ENCODE measurements around the gene DENND2C.

Gene DENND2C

DNA sequence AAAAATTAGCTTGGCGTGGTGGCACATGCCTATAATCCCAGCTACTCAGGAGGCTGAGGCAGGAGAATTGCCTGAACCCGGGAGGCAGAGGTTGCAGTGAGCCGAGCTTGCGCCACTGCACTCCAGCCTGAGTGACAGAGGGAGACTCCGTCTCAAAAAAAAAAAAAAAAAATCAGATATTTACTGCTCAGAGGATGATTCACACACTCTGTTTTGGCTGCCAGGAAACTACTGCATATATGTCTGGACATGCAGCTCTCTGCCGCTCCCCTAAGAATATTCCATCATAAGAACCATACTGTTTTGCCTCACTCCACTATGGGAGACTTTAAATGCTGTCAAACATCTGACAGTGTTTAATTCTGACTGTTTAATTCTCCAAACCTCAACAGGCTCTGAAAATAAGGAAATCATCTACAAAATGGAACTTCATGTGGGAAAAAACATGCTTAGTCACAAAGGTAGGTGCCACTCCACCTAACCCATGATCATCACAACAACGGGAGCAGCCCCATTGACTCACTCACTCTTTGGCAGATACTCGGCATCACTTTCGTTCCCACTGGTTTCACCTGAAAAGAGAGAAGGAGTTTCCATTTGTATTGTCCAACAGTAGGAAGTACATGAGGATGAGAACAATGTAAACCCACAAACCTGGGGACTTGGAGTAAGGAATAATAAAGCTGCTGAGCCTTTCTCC lies 59.2 kb downstream of the DENND2C start:
- TF ChIP-seq SIN3A (IDR thresholded peaks at IDR 0.05; ENCODE audit: borderline replicate concordance, insufficient read depth, low read length) (no peak), FOXP2 (optimal IDR thresholded peaks at IDR 0.05; ENCODE audit: borderline replicate concordance, extremely low read depth, extremely low read length, insufficient read depth) (no peak), POLR2AphosphoS5 (IDR thresholded peaks at IDR 0.05; ENCODE audit: low read depth, low read length) (no peak), TAF1 (IDR thresholded peaks at IDR 0.05; ENCODE audit: borderline replicate concordance, insufficient read depth, low read length) (no peak)
- TF ChIP-seq, protein P1, sequence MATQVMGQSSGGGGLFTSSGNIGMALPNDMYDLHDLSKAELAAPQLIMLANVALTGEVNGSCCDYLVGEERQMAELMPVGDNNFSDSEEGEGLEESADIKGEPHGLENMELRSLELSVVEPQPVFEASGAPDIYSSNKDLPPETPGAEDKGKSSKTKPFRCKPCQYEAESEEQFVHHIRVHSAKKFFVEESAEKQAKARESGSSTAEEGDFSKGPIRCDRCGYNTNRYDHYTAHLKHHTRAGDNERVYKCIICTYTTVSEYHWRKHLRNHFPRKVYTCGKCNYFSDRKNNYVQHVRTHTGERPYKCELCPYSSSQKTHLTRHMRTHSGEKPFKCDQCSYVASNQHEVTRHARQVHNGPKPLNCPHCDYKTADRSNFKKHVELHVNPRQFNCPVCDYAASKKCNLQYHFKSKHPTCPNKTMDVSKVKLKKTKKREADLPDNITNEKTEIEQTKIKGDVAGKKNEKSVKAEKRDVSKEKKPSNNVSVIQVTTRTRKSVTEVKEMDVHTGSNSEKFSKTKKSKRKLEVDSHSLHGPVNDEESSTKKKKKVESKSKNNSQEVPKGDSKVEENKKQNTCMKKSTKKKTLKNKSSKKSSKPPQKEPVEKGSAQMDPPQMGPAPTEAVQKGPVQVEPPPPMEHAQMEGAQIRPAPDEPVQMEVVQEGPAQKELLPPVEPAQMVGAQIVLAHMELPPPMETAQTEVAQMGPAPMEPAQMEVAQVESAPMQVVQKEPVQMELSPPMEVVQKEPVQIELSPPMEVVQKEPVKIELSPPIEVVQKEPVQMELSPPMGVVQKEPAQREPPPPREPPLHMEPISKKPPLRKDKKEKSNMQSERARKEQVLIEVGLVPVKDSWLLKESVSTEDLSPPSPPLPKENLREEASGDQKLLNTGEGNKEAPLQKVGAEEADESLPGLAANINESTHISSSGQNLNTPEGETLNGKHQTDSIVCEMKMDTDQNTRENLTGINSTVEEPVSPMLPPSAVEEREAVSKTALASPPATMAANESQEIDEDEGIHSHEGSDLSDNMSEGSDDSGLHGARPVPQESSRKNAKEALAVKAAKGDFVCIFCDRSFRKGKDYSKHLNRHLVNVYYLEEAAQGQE (IDR thresholded peaks at IDR 0.05; ENCODE audit: insufficient read depth in 1 of 2, low read depth in 2 of 2, low read length in 2 of 2): no peak

DNA sequence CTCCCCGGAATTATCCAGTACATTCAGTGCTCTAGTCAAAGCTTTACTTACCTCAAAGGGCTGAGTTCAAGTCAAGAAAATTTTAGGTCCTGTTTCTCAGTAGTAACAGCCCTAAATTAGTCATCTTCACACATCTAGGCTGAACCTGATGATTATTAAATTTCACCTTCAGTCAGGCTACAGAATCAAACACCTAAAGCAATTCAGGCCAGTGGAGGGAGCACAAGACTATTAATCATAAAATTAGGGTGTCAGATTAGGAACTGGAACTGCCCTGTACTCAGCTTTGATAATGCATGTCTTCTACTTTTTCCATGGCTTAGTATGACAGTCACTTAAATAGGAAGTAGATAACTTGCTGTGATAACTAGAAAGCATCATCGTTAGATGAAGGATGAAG lies 60.0 kb downstream of the DENND2C start:
- TF ChIP-seq FOXP2 (optimal IDR thresholded peaks at IDR 0.05; ENCODE audit: borderline replicate concordance, extremely low read depth, extremely low read length, insufficient read depth): no peak
- no peak for TF ChIP-seq TAF1 (IDR thresholded peaks at IDR 0.05; ENCODE audit: borderline replicate concordance, insufficient read depth, low read length)
- TF ChIP-seq POLR2AphosphoS5 (IDR thresholded peaks at IDR 0.05; ENCODE audit: low read depth, low read length): no peak
- TF ChIP-seq, protein P1 (IDR thresholded peaks at IDR 0.05; ENCODE audit: insufficient read depth in 1 of 2, low read depth in 2 of 2, low read length in 2 of 2): no peak
- no peak for TF ChIP-seq SIN3A (IDR thresholded peaks at IDR 0.05; ENCODE audit: borderline replicate concordance, insufficient read depth, low read length)

DNA sequence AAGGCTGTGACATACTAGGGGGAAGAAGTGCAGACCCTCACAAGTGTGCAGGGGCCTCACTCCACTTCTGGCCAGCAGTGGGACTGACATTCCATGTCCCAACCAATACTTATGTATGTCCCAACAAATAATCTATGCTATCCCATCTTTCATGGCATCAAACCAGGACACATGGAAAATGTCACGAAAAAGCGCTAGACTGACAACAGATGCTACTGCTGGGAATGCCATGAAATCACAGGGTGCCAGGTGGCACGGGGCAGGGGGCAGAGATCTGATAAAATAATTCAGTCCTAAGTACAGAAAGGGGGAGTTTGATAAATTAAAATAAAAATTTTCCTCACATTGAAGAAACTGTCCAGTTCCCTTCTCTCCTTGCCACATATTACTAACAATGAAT lies 60.8 kb downstream of the DENND2C start:
- TF ChIP-seq FOXP2 (optimal IDR thresholded peaks at IDR 0.05; ENCODE audit: borderline replicate concordance, extremely low read depth, extremely low read length, insufficient read depth) (no peak), POLR2AphosphoS5 (IDR thresholded peaks at IDR 0.05; ENCODE audit: low read depth, low read length) (no peak), TAF1 (IDR thresholded peaks at IDR 0.05; ENCODE audit: borderline replicate concordance, insufficient read depth, low read length) (no peak), SIN3A (IDR thresholded peaks at IDR 0.05; ENCODE audit: borderline replicate concordance, insufficient read depth, low read length) (no peak)
- TF ChIP-seq, protein P1 (IDR thresholded peaks at IDR 0.05; ENCODE audit: insufficient read depth in 1 of 2, low read depth in 2 of 2, low read length in 2 of 2): no peak

DNA sequence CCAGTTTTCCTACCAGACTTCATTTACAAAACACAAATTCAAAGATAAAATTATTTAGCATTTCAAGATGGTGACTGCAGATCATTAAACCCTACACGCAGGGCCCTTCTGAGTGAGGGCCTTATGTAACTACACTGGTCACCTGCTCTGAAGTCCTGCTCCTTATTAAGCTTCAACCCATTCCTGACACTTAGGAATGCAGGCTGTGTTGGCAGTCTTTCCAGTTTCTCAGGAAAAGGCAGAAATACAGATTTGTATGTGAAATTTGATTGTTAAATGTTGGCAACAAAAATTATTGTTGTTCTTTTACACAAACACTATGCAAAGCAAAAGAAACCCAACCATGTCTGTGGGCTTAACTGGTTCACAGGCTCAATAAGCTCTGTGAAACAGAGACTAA lies 62.6 kb downstream of the DENND2C start:
- TF ChIP-seq FOXP2 (optimal IDR thresholded peaks at IDR 0.05; ENCODE audit: borderline replicate concordance, extremely low read depth, extremely low read length, insufficient read depth) (no peak), TAF1 (IDR thresholded peaks at IDR 0.05; ENCODE audit: borderline replicate concordance, insufficient read depth, low read length) (no peak)

DNA sequence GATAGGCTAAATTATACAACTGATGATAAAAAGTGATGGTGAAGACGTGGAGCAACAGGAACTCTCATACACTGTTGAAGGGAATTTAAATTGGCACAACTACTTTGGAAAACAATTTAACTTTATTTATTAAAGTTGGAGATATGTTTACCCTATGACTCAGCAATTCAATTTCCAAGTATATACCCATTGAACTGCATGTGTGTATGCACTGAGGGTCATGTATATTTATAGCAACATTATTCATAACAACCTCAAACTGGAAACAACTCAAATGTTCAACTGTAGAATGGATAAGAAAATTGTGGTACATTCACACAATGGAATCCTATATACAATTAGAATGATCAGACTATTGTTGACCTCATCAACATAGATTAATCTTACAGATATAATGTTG lies 71.9 kb downstream of the DENND2C start:
- TF ChIP-seq FOXP2 (optimal IDR thresholded peaks at IDR 0.05; ENCODE audit: borderline replicate concordance, extremely low read depth, extremely low read length, insufficient read depth) (no peak), TAF1 (IDR thresholded peaks at IDR 0.05; ENCODE audit: borderline replicate concordance, insufficient read depth, low read length) (no peak), SIN3A (IDR thresholded peaks at IDR 0.05; ENCODE audit: borderline replicate concordance, insufficient read depth, low read length) (no peak), POLR2AphosphoS5 (IDR thresholded peaks at IDR 0.05; ENCODE audit: low read depth, low read length) (no peak)
- TF ChIP-seq, protein P1 (IDR thresholded peaks at IDR 0.05; ENCODE audit: insufficient read depth in 1 of 2, low read depth in 2 of 2, low read length in 2 of 2): no peak
